Endothelial cell of umbilical vein (primary cell): Measurements from ENCODE around the gene CATSPERD. TPM values are rescaled to one million over a fixed set of nuclear protein-coding genes. Genes with fewer than 3 reads are reported as not detected.
A peak's percentile ranks its signal among the peaks of the same experiment; 100 is the strongest.

ENCODE experiments used
- BruUV-seq: library from RNA; stranded (reverse); fragments of 400-500 nt; replicated peaks from 2 replicates; lab custom pipeline; 2021; lab: Mats Ljungman, UMichigan
- CTCF ChIA-PET: fragments of 300-600, 350-600 bp; sonication (Branson Sonifier 250); formaldehyde crosslinking; loops from one replicate; lab custom pipeline; 2021; ENCODE audit warnings: antibody characterized with exemption, inconsistent platforms; lab: Charles Lee
- POLR2A ChIA-PET: fragments of 300-600, 350-600 bp; sonication (Branson Sonifier 250); formaldehyde crosslinking; loops from one replicate; lab custom pipeline; 2021; ENCODE audit warnings: antibody characterized with exemption, inconsistent platforms; lab: Charles Lee
- DNase-seq: peaks from one replicate; pipeline ENCODE4 v3.0.0-alpha.2; 2011; ENCODE audit warnings: low read depth, low spot score
- FAIRE-seq: peaks from 2 replicates; lab custom pipeline; 2011; peaks lifted over from hg19 to GRCh38; lab: Jason Lieb, UNC
- H2AFZ ChIP-seq: 2 replicates; pipeline ENCODE4 v1.6.0; 2012; ENCODE audit warnings: low read depth, low read length, control low read depth, inconsistent platforms
- H3K27ac ChIP-seq: 2 replicates; pipeline ENCODE4 v1.5.1; 2011; ENCODE audit warnings: low read depth, mild to moderate bottlenecking, control low read depth, low read length, moderate library complexity; ENCODE audit not compliant: insufficient read depth
- H3K27me3 ChIP-seq, 2 experiments: 2 replicates each; pipeline versions ENCODE4 v1.6.0 to v1.6.1; 2011; ENCODE audit warnings: low read length in 2 of 2, mixed read lengths in 1 of 2; ENCODE audit not compliant: control insufficient read depth in 2 of 2, insufficient read depth in 2 of 2
- H3K36me3 ChIP-seq, 2 experiments: 2 replicates in 1 of 2; 3 replicates in 1 of 2; pipeline ENCODE4 v1.5.1; 2011; ENCODE audit warnings: low read length in 2 of 2, mild to moderate bottlenecking in 1 of 2, moderate library complexity in 1 of 2; ENCODE audit not compliant: control insufficient read depth in 2 of 2, insufficient read depth in 2 of 2; ENCODE audit errors: extremely low read depth in 1 of 2
- H3K4me1 ChIP-seq: 3 replicates; pipeline ENCODE4 v1.5.1; 2011; ENCODE audit warnings: mild to moderate bottlenecking, low read length; ENCODE audit not compliant: control insufficient read depth, insufficient read depth; ENCODE audit errors: extremely low read depth
- H3K4me2 ChIP-seq: 2 replicates; pipeline ENCODE4 v1.6.1; 2011; ENCODE audit warnings: low read length, control low read depth, mixed read lengths; ENCODE audit not compliant: insufficient read depth
- H3K4me3 ChIP-seq, 3 experiments: fragments of 200-600 bp in 1 of 3; sonication (generic), shearing (Covaris generic) in 1 of 3; replicated peaks in 1 of 3; 2 replicates each; pipeline ENCODE4 v1.5.1; 2011 to 2016; ENCODE audit warnings: control low read depth in 3 of 3, low read length in 3 of 3, mild to moderate bottlenecking in 2 of 3, inconsistent platforms in 1 of 3, low read depth in 1 of 3, moderate library complexity in 1 of 3; ENCODE audit not compliant: insufficient read depth in 1 of 3
- H3K79me2 ChIP-seq: 2 replicates; pipeline ENCODE4 v1.6.0; 2012; ENCODE audit warnings: low read length, inconsistent platforms; ENCODE audit not compliant: control insufficient read depth, insufficient read depth
- H3K9ac ChIP-seq: replicated peaks from 2 replicates; pipeline ENCODE3; 2011; ENCODE audit warnings: low read length, control low read depth; ENCODE audit not compliant: insufficient read depth; ENCODE audit errors: extremely low read depth
- H3K9me1 ChIP-seq: replicated peaks from 3 replicates; pipeline ENCODE4 v1.6.0; 2011; ENCODE audit warnings: mild to moderate bottlenecking, low read length; ENCODE audit not compliant: control insufficient read depth, insufficient read depth; ENCODE audit errors: extremely low read depth
- H3K9me3 ChIP-seq: replicated peaks from 2 replicates; pipeline ENCODE4 v1.5.1; 2012; ENCODE audit warnings: low read length, inconsistent platforms; ENCODE audit not compliant: control insufficient read depth, insufficient read depth
- H4K20me1 ChIP-seq: replicated peaks from 2 replicates; pipeline ENCODE3; 2011; ENCODE audit warnings: mild to moderate bottlenecking, low read length; ENCODE audit not compliant: control insufficient read depth, insufficient read depth; ENCODE audit errors: extremely low read depth
- CTCF ChIP-seq, 2 donors: IDR thresholded peaks; 1 replicate in 1 of 2; 2 replicates in 1 of 2; pipeline ENCODE4 v1.5.1; 2011; ENCODE audit warnings: low read length in 2 of 2, mild to moderate bottlenecking in 2 of 2, moderate library complexity in 2 of 2, control low read depth in 1 of 2, inconsistent platforms in 1 of 2, low read depth in 1 of 2; ENCODE audit not compliant: insufficient read depth in 1 of 2; ENCODE audit errors: extremely low read depth in 1 of 2
- EZH2 ChIP-seq: IDR thresholded peaks from 2 replicates; pipeline ENCODE4 v1.6.1; 2012; ENCODE audit warnings: borderline replicate concordance, low read depth, mild to moderate bottlenecking, moderate library complexity, low read length, inconsistent platforms; ENCODE audit not compliant: severe bottlenecking
- FOS ChIP-seq: IDR thresholded peaks from 2 replicates; pipeline ENCODE4 v1.6.1; 2011; ENCODE audit warnings: mild to moderate bottlenecking, low read length, moderate library complexity, borderline replicate concordance; ENCODE audit not compliant: insufficient read depth
- GATA2 ChIP-seq: IDR thresholded peaks from 2 replicates; pipeline ENCODE4 v1.7.0; 2011; ENCODE audit warnings: low read depth, mild to moderate bottlenecking, moderate library complexity, mixed read lengths, low read length; ENCODE audit not compliant: insufficient read length, insufficient read depth
- JUN ChIP-seq: IDR thresholded peaks from 2 replicates; pipeline ENCODE4 v1.6.1; 2011; ENCODE audit warnings: borderline replicate concordance, low read depth; ENCODE audit not compliant: insufficient read length, insufficient read depth
- MAX ChIP-seq: IDR thresholded peaks from 2 replicates; pipeline ENCODE4 v1.6.1; 2011; ENCODE audit not compliant: insufficient read depth, insufficient read length
- MYC ChIP-seq: IDR thresholded peaks from one replicate; pipeline ENCODE4 v1.6.1; 2011; ENCODE audit warnings: mild to moderate bottlenecking, low read depth, low read length
- POLR2A ChIP-seq: IDR thresholded peaks from 2 replicates; pipeline ENCODE4 v1.6.1; 2012; ENCODE audit warnings: low read depth, mild to moderate bottlenecking, control low read depth, low read length
- POLR2AphosphoS5 ChIP-seq: IDR thresholded peaks from 2 replicates; pipeline ENCODE4 v1.6.1; 2012; ENCODE audit warnings: low read depth, mild to moderate bottlenecking, control low read depth, low read length, moderate library complexity; ENCODE audit not compliant: insufficient read depth
- dilution Hi-C: fragments of 300-500 bp; cut with MboI; formaldehyde crosslinking; loops from one replicate; pipeline ENCODE4 v1.15.0; 2019; ENCODE audit warnings: low sequenced_read_pairs; ENCODE audit not compliant: extremely low pct_ligation_motif_present
- intact Hi-C: fragments of 100-400 bp; cut with micrococcal nuclease; formaldehyde crosslinking; loops from one replicate; pipeline ENCODE4 v1.10.0; 2022
- polyA plus RNA-seq, 4 experiments: library from polyadenylated mRNA; depleted of rRNA in 3 of 4; stranded (reverse) in 3 of 4; unstranded in 1 of 4; fragments of >200 nt; gene quantifications; 2 replicates each; pipeline versions ENCODE4 v1.2.1 to v1.2.3, GENCODE V29; 2011 to 2012; ENCODE audit warnings: missing spikeins in 1 of 4
- total RNA-seq: library from RNA; stranded (reverse); gene quantifications from 2 replicates; pipeline ENCODE4 v1.2.3, GENCODE V29; 2021

The CATSPERD gene
- total and polyA plus RNA-seq, 2 donors (not counting 3 experiments of a cell fraction or from before 2014, with no cell fraction given), result not detected

DNA sequence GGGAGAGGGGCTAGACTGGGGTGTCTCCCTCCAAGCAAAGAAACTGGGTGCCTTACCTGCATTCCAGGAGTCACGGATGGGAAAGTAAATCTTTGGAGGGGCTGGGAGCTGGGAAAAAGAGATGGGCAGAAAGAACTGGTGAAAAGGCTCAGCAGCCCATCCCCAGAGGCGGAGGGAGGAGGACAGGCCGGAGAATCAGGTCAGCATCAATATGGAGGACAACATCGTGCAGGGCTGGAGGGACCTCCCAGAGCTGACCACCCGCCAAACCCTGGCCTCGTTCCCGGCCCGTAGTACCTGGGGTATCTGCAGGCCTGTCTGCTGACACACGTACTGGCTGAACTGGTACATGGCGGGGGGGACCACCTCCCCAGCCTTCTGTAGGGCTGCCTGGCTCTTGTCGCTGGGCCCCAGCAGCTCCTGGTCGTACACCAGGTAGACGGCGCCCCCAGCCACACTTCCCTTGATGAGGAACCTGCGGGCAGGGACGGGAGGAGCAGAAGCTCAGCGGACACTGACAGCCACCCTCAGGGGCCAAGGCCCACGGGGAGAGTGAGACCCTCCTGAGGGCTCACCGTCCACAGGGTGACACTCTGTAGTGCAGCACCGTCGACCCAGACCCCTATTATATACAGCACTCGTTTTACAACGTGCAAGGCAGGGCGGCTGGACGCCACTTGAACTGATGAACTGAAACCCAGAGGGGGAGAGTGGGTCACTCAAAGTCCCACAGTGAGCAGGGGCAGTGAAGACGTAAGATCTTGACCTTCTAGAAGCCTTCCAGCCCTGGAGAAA lies 41.0 kb upstream of the CATSPERD start:
- Histone ChIP-seq H3K36me3 (peaks cover 0 to 5% of the 10 kb centered on the region in 2 experiments), H3K4me1 (peaks cover 10% of the 10 kb centered on the region), H3K9me1 (no peaks in the 10 kb centered on the region), H2AFZ (peak overlapping the region; percentile 70), H3K27ac (no peak overlapping the region), H3K27me3 (no peaks in the 10 kb centered on the region), H3K9me3 (no peaks in the 10 kb centered on the region), H3K4me2 (peak overlapping the region; percentile 91), H4K20me1 (no peaks in the 10 kb centered on the region), H3K79me2 (peaks cover 9% of the 10 kb centered on the region), H3K4me3 (peak overlapping the region; percentile 65 to 91 (median 90)), H3K9ac (peak overlapping the region; percentile 91)
- DNase-seq (no peak), FAIRE-seq (peak; percentile 40)
- no TSS peak for BruUV-seq
- TF ChIP-seq JUN, result no peak
- TF ChIP-seq CTCF (IDR thresholded peaks at IDR 0.05; ENCODE audit: extremely low read depth in 1 of 2, insufficient read depth in 1 of 2, low read depth in 1 of 2, low read length in 2 of 2), result no peak
- no peak for TF ChIP-seq EZH2
- TF ChIP-seq POLR2A, result no peak
- no peak for TF ChIP-seq FOS
- TF ChIP-seq GATA2, result no peak
- TF ChIP-seq POLR2AphosphoS5, result no peak
- no peak for TF ChIP-seq MYC
- no peak for TF ChIP-seq MAX
- ChIA-PET CTCF (interaction anchor here (1.0 kb wide), 1 partner anchor 10 kb away, joined by 4 read pairs; the partner anchor contains the start of gene RPL36), POLR2A (no interaction called here)
- intact Hi-C loops (loop anchor here (1.0 to 2.0 kb wide), 2 partner anchors 11 to 57 kb away; partner anchors contain the start of genes RPL36, SAFB and SAFB2), dilution Hi-C loops (no loop called here)
